WI38 (cell line): ENCODE results near the gene BGN.

Source experiments
- H3K4me3 ChIP-seq: 2 replicates; pipeline ENCODE4 v1.5.1; 2011; ENCODE audit warnings: low read depth, mild to moderate bottlenecking, control low read depth, low read length
- CTCF ChIP-seq: IDR thresholded peaks from 2 replicates; pipeline ENCODE4 v1.5.1; 2012; ENCODE audit warnings: low read depth, mild to moderate bottlenecking, control low read depth, low read length

BGN gene

GRCh38 chrX:153539171-153539978 is 44.6 kb downstream of the BGN start:
- no peak overlapping the region for H3K4me3 ChIP-seq
- peak; percentile 84 for TF ChIP-seq CTCF

GRCh38 chrX:153539979-153540358 is 45.2 kb downstream of the BGN start:
- no peak overlapping the region for H3K4me3 ChIP-seq
- TF ChIP-seq CTCF: no peak

- TF ChIP-seq CTCF: no peak
- H3K4me3 ChIP-seq: no peak overlapping the region
These were observed 49.9 kb downstream of the BGN start for GRCh38 chrX:153544727-153545126.

- no peak for TF ChIP-seq CTCF
- no peak overlapping the region for H3K4me3 ChIP-seq
These were observed 51.6 kb downstream of the BGN start for GRCh38 chrX:153546386-153546785.

- TF ChIP-seq CTCF: no peak
These were observed 52.4 kb downstream of the BGN start for GRCh38 chrX:153547195-153547594.

GRCh38 chrX:153549231-153549630 is 54.5 kb downstream of the BGN start:
- no peak overlapping the region for H3K4me3 ChIP-seq
- TF ChIP-seq CTCF: no peak

More at GRCh38 chrX:153547195-153547594, 52.4 kb downstream of the BGN start:
- H3K4me3 ChIP-seq: no peak overlapping the region

GRCh38 chrX:153549807-153550206 is 55.0 kb downstream of the BGN start:
- TF ChIP-seq CTCF: no peak
- H3K4me3 ChIP-seq: no peak overlapping the region
